Activated CD4-positive, alpha-beta T cell treated with anti-CD3 and anti-CD28 coated beads, Interleukin-2, Interleukin-4, amounts not matched to agents 100 ng/mL and 50 ng/mL, durations not matched to agents 16 hours and 8 hours (primary cell): ENCODE results near the gene ALG2.

Source experiments
- DNase-seq: peaks from one replicate; pipeline ENCODE4 v3.0.0-alpha.2; 2020; ENCODE audit warnings: low spot score

Gene ALG2

GRCh38 chr9:99221621-99222415 lies at the start of gene ALG2, which contains the start of gene SEC61B:
Gene ALG2 (minus strand): TSS chr9:99221942. CDS start chr9:99221894, 48 bp downstream.
Gene SEC61B (plus strand): TSS chr9:99222282. CDS start chr9:99222364, 82 bp downstream.
- DNase-seq = peak; percentile 93

GRCh38 chr9:99270491-99270890 lies 48.7 kb upstream of the ALG2 start:
- no peak for DNase-seq

GRCh38 chr9:99269416-99269815 lies 47.7 kb upstream of the ALG2 start:
- no peak for DNase-seq

GRCh38 chr9:99266255-99267023 lies 44.7 kb upstream of the ALG2 start:
- peak; percentile 74 for DNase-seq

- DNase-seq = no peak
These were observed 43.9 kb upstream of the ALG2 start for GRCh38 chr9:99265691-99266090.

- DNase-seq = no peak
These were observed 42.4 kb upstream of the ALG2 start for GRCh38 chr9:99264070-99264680.

GRCh38 chr9:99262949-99263418 lies 41.2 kb upstream of the ALG2 start:
- DNase-seq = no peak

- DNase-seq = no peak
These were observed 40.2 kb upstream of the ALG2 start for GRCh38 chr9:99261923-99262322.

GRCh38 chr9:99259231-99259918 lies 37.6 kb upstream of the ALG2 start:
- peak; percentile 37 for DNase-seq

GRCh38 chr9:99257723-99258389 lies 36.1 kb upstream of the ALG2 start:
- DNase-seq = no peak

- no peak for DNase-seq
These were observed 33.9 kb upstream of the ALG2 start for GRCh38 chr9:99255651-99256050.

- DNase-seq = peak; percentile 91
These were observed 32.2 kb upstream of the ALG2 start for GRCh38 chr9:99253772-99254431.

GRCh38 chr9:99253134-99253533 lies 31.4 kb upstream of the ALG2 start:
- DNase-seq = peak; percentile 60

GRCh38 chr9:99251157-99251556 lies 29.4 kb upstream of the ALG2 start:
- DNase-seq = no peak

- DNase-seq = peak; percentile 62
These were observed 27.9 kb upstream of the ALG2 start for GRCh38 chr9:99249619-99250018.

GRCh38 chr9:99244344-99245260 lies 22.9 kb upstream of the ALG2 start:
- no peak for DNase-seq

- no peak for DNase-seq
These were observed 19.4 kb upstream of the ALG2 start for GRCh38 chr9:99241106-99241505.

- no peak for DNase-seq
These were observed 17.8 kb upstream of the ALG2 start for GRCh38 chr9:99239341-99240060.

GRCh38 chr9:99238331-99238730 lies 16.6 kb upstream of the ALG2 start:
- DNase-seq = no peak
